SKM-1 (cell line): ENCODE data around the gene ARMS2.

Experiments
- DNase-seq: peaks from one replicate; lab custom pipeline; 2025; ENCODE audit not compliant: unreplicated experiment; lab: John Stamatoyannopoulos, UW

ARMS2 gene

DNA sequence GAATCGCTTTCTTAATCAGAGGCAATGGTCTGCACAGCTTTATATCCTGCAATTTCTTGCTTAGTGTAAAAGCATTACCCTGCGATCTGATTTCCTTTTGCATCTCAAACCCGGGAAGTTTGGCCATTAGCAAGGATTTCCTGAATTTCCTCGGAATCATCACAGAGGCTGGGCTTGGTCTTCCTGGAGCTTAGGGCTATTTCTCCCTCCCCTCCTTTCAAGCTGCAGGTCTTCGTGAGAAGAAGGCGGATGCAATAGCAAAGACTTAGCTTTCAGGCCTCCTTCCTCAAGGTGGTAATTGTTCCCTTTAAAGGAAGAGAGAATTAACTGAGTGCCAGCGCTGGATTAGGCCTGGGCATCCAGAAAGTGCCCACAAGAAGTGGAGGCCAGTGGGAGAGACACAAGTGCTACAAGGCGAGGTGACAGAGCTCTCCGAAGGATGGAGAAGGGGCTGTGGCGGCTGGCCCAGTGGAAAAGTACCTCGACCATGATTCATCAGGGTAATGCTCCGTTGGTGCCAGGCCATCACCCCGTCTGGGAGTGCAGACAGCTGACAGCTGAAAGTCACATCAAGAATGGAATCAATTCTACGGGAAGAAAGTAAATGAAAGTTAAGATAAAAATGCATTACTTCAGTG lies 4.0 kb upstream of the ARMS2 start:
- no peak for DNase-seq

GRCh38 chr10:122454071-122454470 lies 382 bp upstream of the ARMS2 start:
- DNase-seq = no peak

- no peak for DNase-seq
These were observed 1.1 kb downstream of the ARMS2 start for GRCh38 chr10:122455376-122456079.

DNA sequence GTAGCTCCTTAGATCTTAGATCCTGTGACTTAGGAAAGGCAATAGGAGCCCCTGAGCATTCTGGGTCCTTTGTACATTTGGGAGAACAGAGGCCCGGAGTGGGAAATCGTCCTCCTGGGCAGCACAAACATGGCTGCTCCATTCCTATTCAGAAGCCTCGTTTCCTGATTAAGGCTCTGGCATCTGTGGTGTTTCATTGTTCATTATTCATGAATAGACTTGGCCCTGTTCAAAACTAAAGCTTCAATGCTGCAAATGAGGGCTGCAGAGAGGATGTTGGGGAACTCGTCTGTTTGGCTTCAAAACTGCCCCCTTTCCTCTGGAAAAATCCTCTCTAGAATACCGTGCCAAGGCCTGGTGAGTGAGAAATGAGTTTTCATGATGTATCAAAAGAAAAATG lies 3.5 kb downstream of the ARMS2 start:
- no peak for DNase-seq

- DNase-seq = no peak
These were observed 4.2 kb downstream of the ARMS2 start for GRCh38 chr10:122458693-122459092.

- no peak for DNase-seq
These were observed 5.3 kb downstream of the ARMS2 start for GRCh38 chr10:122459561-122460273.

DNA sequence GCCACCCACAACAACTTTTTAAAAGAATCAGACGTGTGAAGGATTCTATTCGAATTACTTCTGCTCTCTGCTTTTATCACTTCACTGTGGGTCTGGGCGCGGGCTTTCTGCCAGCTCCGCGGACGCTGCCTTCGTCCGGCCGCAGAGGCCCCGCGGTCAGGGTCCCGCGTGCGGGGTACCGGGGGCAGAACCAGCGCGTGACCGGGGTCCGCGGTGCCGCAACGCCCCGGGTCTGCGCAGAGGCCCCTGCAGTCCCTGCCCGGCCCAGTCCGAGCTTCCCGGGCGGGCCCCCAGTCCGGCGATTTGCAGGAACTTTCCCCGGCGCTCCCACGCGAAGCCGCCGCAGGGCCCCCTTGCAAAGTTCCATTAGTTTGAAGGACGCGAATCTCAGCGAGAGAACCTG lies 6.4 kb downstream of the ARMS2 start:
- no peak for DNase-seq

- no peak for DNase-seq
These were observed 6.9 kb downstream of the ARMS2 start, which contains the start of gene HTRA1 for GRCh38 chr10:122461367-122461728. TSS of gene HTRA1 (plus strand) at chr10:122461553. CDS start at chr10:122461653, 100 bp downstream.

- DNase-seq = no peak
These were observed 7.5 kb downstream of the ARMS2 start for GRCh38 chr10:122461729-122462532.

GRCh38 chr10:122462533-122463465 lies 8.3 kb downstream of the ARMS2 start:
- DNase-seq = no peak

GRCh38 chr10:122463466-122464249 lies 9.2 kb downstream of the ARMS2 start:
- no peak for DNase-seq

GRCh38 chr10:122464250-122464510 lies 9.7 kb downstream of the ARMS2 start:
- no peak for DNase-seq

DNA sequence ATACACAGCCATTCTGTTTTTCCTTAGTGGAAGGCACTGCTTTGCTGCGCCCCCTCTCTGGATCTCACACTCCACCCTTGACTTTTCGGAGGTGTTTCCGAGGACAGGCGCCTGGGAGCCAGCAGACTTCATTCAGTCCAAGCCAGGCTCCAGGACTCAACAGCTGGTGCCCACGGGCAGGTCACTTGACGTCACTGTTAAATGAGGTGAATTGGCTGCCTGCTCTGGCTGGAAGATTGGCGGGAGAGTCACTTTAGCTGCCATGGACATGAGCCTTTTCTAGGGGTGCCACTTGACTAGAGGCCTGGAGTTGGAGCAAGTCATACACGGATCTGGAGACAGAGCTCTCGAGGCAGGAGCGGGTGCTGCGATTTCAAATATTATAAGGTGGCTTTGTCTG lies 10.1 kb downstream of the ARMS2 start:
- no peak for DNase-seq

DNA sequence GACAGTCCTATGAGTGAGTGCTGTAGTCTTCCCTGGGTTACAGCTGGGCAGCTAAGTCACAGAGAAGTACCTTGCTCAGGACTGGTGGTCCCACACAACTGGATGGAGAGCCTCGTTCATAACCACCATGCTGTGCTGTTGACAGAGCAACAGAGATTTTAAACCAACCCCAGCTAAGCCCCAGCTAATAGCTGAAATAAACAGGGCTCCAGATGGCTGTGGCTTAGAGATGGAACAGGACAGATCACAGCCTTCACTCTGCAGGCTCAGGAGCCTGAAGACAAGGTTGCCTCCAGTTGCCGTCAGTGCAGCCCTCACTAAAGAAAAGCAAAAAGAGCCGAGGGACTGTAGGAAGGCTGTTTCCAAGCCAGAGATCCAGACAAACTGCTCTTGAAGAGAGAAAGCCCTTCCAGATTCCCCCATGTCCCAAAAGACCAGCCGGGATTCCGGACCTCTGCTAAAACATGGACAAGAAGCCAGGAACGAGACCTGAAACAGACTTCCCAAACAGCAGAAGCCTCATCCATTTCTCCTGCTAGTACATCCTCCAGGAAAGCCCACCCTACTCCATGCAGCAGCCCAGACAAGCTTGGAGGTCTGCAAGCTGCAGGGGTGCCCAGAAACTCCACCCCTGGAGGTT lies 11.1 kb downstream of the ARMS2 start:
- no peak for DNase-seq

- DNase-seq = no peak
These were observed 12.5 kb downstream of the ARMS2 start for GRCh38 chr10:122466951-122467381.

DNA sequence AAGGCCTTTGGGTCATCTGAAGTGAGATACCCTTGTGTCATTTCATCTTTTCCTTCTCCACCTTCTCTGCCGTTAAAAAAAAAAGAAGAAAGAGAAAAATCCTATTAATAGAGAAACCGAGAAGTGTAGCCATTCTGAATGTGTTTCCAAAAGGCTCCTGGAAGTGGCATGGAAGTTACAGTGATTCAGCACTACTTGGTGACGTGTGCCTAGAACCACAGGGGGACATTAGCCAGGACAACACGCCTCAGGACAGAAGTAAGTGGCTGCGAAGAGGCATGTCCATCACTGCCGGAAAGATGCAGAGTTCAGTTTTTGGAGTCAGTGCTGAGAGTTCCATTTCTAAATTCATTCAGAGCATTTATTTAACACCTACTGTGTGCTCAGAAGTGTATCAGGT lies 13.2 kb downstream of the ARMS2 start:
- DNase-seq = no peak

DNA sequence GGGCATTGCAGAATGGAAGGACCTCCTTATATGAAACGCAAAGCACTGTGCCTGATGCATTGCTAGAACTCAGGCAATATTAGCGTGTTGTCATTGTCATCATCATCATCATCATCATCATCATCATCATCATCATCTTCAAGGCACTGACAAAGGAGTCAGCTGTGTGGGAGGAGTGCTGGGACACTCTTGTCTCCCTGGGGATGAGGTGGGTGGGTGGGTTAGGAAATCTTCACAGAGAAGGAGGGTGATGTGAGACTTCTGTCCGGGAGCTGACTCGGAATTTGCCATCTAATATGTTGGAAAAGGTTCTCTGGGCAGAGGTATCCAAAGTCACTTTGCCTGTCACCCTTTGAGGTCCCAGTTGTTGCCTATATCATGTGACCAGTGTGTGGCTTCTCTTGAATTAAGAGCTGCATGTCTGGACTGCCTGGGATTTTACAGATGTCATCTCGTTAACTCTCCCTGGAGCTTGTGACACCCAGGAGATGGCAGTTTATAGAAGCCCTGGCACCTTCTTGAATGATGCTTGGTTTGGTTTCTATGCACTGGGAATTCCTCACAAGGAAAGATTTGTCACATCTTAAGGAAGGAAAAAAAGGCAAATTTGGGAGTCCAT lies 14.0 kb downstream of the ARMS2 start:
- no peak for DNase-seq

DNA sequence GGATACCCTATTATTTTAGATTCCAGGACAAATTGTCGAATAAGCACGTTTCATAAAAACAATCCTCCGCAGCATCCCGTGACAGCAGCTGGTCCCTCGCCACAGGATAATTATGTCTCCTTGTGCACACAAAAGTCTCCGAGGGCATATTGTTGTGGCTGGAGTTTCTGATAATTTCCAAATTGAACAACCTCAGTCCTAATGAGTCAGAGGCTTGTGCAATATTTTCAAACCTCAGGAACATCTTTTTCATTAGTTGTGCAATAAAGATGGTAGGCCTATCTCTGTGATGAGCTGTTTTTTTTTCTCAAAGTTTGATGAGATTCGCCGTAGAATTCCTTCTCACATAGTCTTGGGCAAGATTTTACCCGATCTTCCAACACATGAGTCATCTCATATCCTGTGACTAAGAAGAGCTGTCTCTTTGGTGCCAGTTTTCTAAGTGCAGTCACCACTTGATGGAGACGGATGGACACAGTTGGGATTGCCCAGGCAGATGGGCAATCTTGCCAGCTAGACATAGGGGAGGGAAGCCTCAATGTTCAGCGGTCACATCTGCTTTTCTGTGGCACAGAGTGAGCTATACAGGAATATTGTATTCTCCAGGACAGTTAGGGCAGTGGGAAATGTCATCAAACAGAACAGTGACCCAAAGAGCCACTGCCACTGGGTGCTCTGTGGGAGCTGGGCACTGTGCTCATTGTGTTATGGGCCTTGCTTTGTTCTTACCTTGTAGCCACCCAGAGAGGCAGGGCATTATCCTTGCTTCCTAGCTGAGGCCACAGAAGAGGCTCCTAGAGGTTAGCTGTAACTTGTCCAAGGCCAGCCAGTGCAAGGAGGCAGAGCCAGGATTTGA lies 14.7 kb downstream of the ARMS2 start:
- no peak for DNase-seq
